Naive B cell (primary cell): ENCODE measurements around the gene HNRNPCL1. TPM values are rescaled to one million over a fixed set of nuclear protein-coding genes. Genes with fewer than 3 reads are reported as not detected.
A peak's percentile ranks its signal among the peaks of the same experiment; 100 is the strongest.
"Not testable (repeated sequence)": the region's sequence is repeated elsewhere in the genome, so short reads cannot be mapped to it uniquely, and the experiment has no call there.

Experiments
- ATAC-seq, 2 donors: fragments of 150-1000 bp; cut with Tn5 transposase; 2 replicates each; pipeline ENCODE4 v1.10.0; 2021; ENCODE audit warnings: low read depth in 2 of 2, mild to moderate bottlenecking in 2 of 2, moderate library complexity in 2 of 2
- DNase-seq: peaks from one replicate; pipeline ENCODE4 v3.0.0; 2022
- H3K27ac Mint-ChIP-seq, 6 donors: one replicate each; pipeline ENCODE4 v1.8.0; 2020 to 2022; ENCODE audit warnings: mild to moderate bottlenecking in 6 of 6, mixed read lengths in 6 of 6, moderate library complexity in 5 of 6, inconsistent platforms in 2 of 6
- H3K27me3 Mint-ChIP-seq, 3 donors: one replicate each; pipeline ENCODE4 v1.8.0; 2021 to 2022; ENCODE audit warnings: mixed read lengths in 3 of 3, mild to moderate bottlenecking in 1 of 3
- H3K36me3 Mint-ChIP-seq, 2 donors: one replicate each; pipeline ENCODE4 v1.8.0; 2020 to 2022; ENCODE audit warnings: mixed read lengths in 2 of 2, inconsistent platforms in 1 of 2, mild to moderate bottlenecking in 1 of 2
- H3K4me1 Mint-ChIP-seq, 3 donors: one replicate each; pipeline ENCODE4 v1.8.0; 2020 to 2022; ENCODE audit warnings: mixed read lengths in 3 of 3, inconsistent platforms in 1 of 3, mild to moderate bottlenecking in 1 of 3, moderate library complexity in 1 of 3
- H3K4me3 Mint-ChIP-seq, 8 donors: one replicate each; pipeline ENCODE4 v1.8.0; 2020 to 2022; ENCODE audit warnings: mild to moderate bottlenecking in 8 of 8, mixed read lengths in 8 of 8, moderate library complexity in 8 of 8, inconsistent platforms in 2 of 8
- H3K9me3 Mint-ChIP-seq, 7 donors: one replicate each; pipeline ENCODE4 v1.8.0; 2020 to 2022; ENCODE audit warnings: mixed read lengths in 7 of 7, mild to moderate bottlenecking in 5 of 7, inconsistent platforms in 2 of 7, moderate library complexity in 1 of 7
- polyA plus RNA-seq, 6 donors: library from polyadenylated mRNA; unstranded; fragments of 300-500 nt; fragmentation: Illumina TruSeq; gene quantifications; one replicate each; pipeline ENCODE4 v1.2.3, GENCODE V29; 2021; ENCODE audit warnings: low read depth in 6 of 6

Gene HNRNPCL1
- not detected for polyA plus RNA-seq

GRCh38 chr1:12848620-12849019, at the start of gene HNRNPCL1:
TSS of gene HNRNPCL1 (minus strand) at chr1:12848720. CDS start at chr1:12848289, 431 bp downstream.
- not testable (repeated sequence) for H3K36me3 Mint-ChIP-seq, ATAC-seq, DNase-seq, H3K4me1 Mint-ChIP-seq, H3K27ac Mint-ChIP-seq, H3K4me3 Mint-ChIP-seq
- Mint-ChIP-seq H3K9me3 (peaks cover 2 to 31% (median 7%) of the 10 kb centered on the region in 7 donors), H3K27me3 (peaks cover 0 to 11% (median 0%) of the 10 kb centered on the region in 3 donors)

- H3K9me3 Mint-ChIP-seq, H3K27ac Mint-ChIP-seq, ATAC-seq, H3K27me3 Mint-ChIP-seq, H3K4me3 Mint-ChIP-seq, DNase-seq, H3K36me3 Mint-ChIP-seq, H3K4me1 Mint-ChIP-seq: not testable (repeated sequence)
Observed at GRCh38 chr1:12898170-12898569, 49.6 kb upstream of the HNRNPCL1 start, which contains the start of gene PRAMEF10. TSS of gene PRAMEF10 (minus strand) at chr1:12898270. CDS start at chr1:12895847, 2,423 bp downstream.

GRCh38 chr1:12886101-12886500, 37.6 kb upstream of the HNRNPCL1 start, which contains the start of gene PRAMEF4:
TSS of gene PRAMEF4 (minus strand) at chr1:12886201. CDS start at chr1:12883394, 2,807 bp downstream.
- not testable (repeated sequence) for H3K4me1 Mint-ChIP-seq, H3K27me3 Mint-ChIP-seq

GRCh38 chr1:12878453-12878852, 29.9 kb upstream of the HNRNPCL1 start:
- ATAC-seq, H3K27me3 Mint-ChIP-seq, DNase-seq, H3K9me3 Mint-ChIP-seq, H3K36me3 Mint-ChIP-seq, H3K4me1 Mint-ChIP-seq, H3K4me3 Mint-ChIP-seq: not testable (repeated sequence)
- peak overlapping the region in 1 of 6 donors; percentile 26 for H3K27ac Mint-ChIP-seq

More at GRCh38 chr1:12886101-12886500, 37.6 kb upstream of the HNRNPCL1 start, which contains the start of gene PRAMEF4:
- H3K9me3 Mint-ChIP-seq, ATAC-seq, H3K4me3 Mint-ChIP-seq, DNase-seq, H3K36me3 Mint-ChIP-seq, H3K27ac Mint-ChIP-seq: not testable (repeated sequence)

GRCh38 chr1:12863131-12863880, 14.8 kb upstream of the HNRNPCL1 start:
- H3K4me1 Mint-ChIP-seq, ATAC-seq, H3K27ac Mint-ChIP-seq, H3K27me3 Mint-ChIP-seq, H3K36me3 Mint-ChIP-seq, H3K9me3 Mint-ChIP-seq, DNase-seq, H3K4me3 Mint-ChIP-seq: not testable (repeated sequence)

GRCh38 chr1:12856786-12857185, 8.3 kb upstream of the HNRNPCL1 start, which contains the start of gene PRAMEF2:
TSS of gene PRAMEF2 (plus strand) at chr1:12857086. CDS start at chr1:12859010, 1,924 bp downstream.
- H3K36me3 Mint-ChIP-seq, H3K27me3 Mint-ChIP-seq, H3K4me1 Mint-ChIP-seq, H3K27ac Mint-ChIP-seq, DNase-seq, ATAC-seq, H3K9me3 Mint-ChIP-seq: not testable (repeated sequence)
- H3K4me3 Mint-ChIP-seq = peak within 1 kb of the TSS in 1 of 8 donors; percentile 29

GRCh38 chr1:12851779-12852178, 3.3 kb upstream of the HNRNPCL1 start:
- no peaks in the 10 kb centered on the region for H3K4me1 Mint-ChIP-seq
- no peak for DNase-seq

GRCh38 chr1:12833251-12833650, 15.3 kb downstream of the HNRNPCL1 start:
- DNase-seq, H3K4me3 Mint-ChIP-seq, H3K4me1 Mint-ChIP-seq, H3K36me3 Mint-ChIP-seq, ATAC-seq, H3K27ac Mint-ChIP-seq, H3K9me3 Mint-ChIP-seq: not testable (repeated sequence)
- peaks cover 7 to 17% (median 11%) of the 10 kb centered on the region in 3 donors for H3K27me3 Mint-ChIP-seq

More at GRCh38 chr1:12851779-12852178, 3.3 kb upstream of the HNRNPCL1 start:
- H3K27me3 Mint-ChIP-seq = peaks cover 0 to 11% (median 0%) of the 10 kb centered on the region in 3 donors
- H3K36me3 Mint-ChIP-seq = no peaks in the 10 kb centered on the region
- no peak overlapping the region for H3K27ac Mint-ChIP-seq
- no peak overlapping the region for H3K4me3 Mint-ChIP-seq
- peaks cover 0 to 16% (median 6%) of the 10 kb centered on the region in 7 donors for H3K9me3 Mint-ChIP-seq
- no peak for ATAC-seq

- not testable (repeated sequence) for H3K36me3 Mint-ChIP-seq, H3K9me3 Mint-ChIP-seq, H3K4me3 Mint-ChIP-seq, H3K27ac Mint-ChIP-seq, ATAC-seq, H3K4me1 Mint-ChIP-seq, DNase-seq
- H3K27me3 Mint-ChIP-seq = peaks cover 4 to 16% (median 13%) of the 10 kb centered on the region in 3 donors
Observed at GRCh38 chr1:12831310-12831709, 17.2 kb downstream of the HNRNPCL1 start, which contains the start of gene PRAMEF11. TSS of gene PRAMEF11 (minus strand) at chr1:12831410. CDS start at chr1:12828789, 2,621 bp downstream.

- H3K4me1 Mint-ChIP-seq, H3K4me3 Mint-ChIP-seq, H3K36me3 Mint-ChIP-seq, H3K9me3 Mint-ChIP-seq, DNase-seq, ATAC-seq, H3K27ac Mint-ChIP-seq: not testable (repeated sequence)
- peaks cover 5 to 10% (median 6%) of the 10 kb centered on the region in 3 donors for H3K27me3 Mint-ChIP-seq
Observed at GRCh38 chr1:12819061-12819460, 29.5 kb downstream of the HNRNPCL1 start.

GRCh38 chr1:12811409-12811784, 37.1 kb downstream of the HNRNPCL1 start:
- H3K4me1 Mint-ChIP-seq = no peaks in the 10 kb centered on the region
- ATAC-seq (no peak), DNase-seq (no peak)
- H3K27me3 Mint-ChIP-seq = peaks cover 11 to 31% (median 27%) of the 10 kb centered on the region in 3 donors
- no peaks in the 10 kb centered on the region for H3K36me3 Mint-ChIP-seq
- H3K27ac Mint-ChIP-seq = no peak overlapping the region
- H3K4me3 Mint-ChIP-seq = no peak overlapping the region
- peaks cover 2 to 13% (median 6%) of the 10 kb centered on the region in 7 donors for H3K9me3 Mint-ChIP-seq

- Mint-ChIP-seq H3K4me1 (no peaks in the 10 kb centered on the region), H3K9me3 (peaks cover 2 to 17% (median 8%) of the 10 kb centered on the region in 7 donors), H3K4me3 (no peak overlapping the region), H3K27me3 (peaks cover 11 to 36% (median 28%) of the 10 kb centered on the region in 3 donors), H3K36me3 (no peaks in the 10 kb centered on the region), H3K27ac (no peak overlapping the region)
- ATAC-seq (no peak), DNase-seq (no peak)
Observed at GRCh38 chr1:12810691-12811408, 37.7 kb downstream of the HNRNPCL1 start.

GRCh38 chr1:12809933-12810332, 38.6 kb downstream of the HNRNPCL1 start:
- Mint-ChIP-seq H3K27me3 (peaks cover 11 to 45% (median 33%) of the 10 kb centered on the region in 3 donors), H3K9me3 (peaks cover 5 to 26% (median 13%) of the 10 kb centered on the region in 7 donors), H3K27ac (no peak overlapping the region), H3K36me3 (peaks cover 0 to 6% of the 10 kb centered on the region in 2 donors), H3K4me1 (no peaks in the 10 kb centered on the region), H3K4me3 (peak overlapping the region in 1 of 8 donors; percentile 54)
- DNase-seq = no peak
- ATAC-seq = no peak
